ENCODE results near the gene OAF.

Gene OAF

GRCh38 chr11:120184371-120184945 lies 26.4 kb upstream of the OAF start:
- no peak for FAIRE-seq

DNA sequence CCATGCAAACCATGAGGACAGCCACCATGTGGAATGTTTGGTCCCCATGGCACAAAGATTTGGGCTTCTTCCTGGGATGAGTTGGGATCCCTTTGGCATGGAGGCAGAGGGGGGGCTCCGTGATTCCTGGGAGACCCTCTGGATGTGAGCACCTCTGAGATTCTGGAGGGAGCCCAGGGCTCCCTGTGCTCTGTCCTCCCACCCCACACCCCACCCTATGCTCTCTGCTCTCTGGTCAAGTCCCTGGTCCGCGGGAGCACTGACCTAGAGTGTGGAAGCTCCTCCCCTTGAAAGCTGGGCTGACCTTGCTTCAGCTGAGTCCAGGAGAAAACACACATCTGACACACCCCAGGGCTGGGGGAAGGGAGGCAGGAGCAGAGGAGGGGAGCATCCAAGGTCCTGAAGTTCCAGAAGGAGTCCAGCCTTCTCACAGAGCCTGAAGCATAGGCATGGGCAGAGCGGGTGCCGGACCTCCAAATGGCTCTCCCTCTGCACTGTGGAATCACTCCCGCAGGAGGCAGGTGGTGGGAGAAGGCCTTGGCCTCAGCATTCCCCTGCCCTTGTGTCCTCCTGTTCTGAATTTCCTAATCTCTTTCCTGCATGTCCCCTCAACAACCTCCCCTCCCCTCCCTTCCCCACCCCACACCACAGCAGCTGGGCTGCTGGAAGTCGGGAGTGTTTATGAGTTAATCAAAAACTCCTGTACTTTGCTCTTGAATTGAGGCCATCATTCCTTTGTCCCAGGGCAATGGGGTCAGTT lies 25.7 kb upstream of the OAF start:
- no peak for FAIRE-seq

DNA sequence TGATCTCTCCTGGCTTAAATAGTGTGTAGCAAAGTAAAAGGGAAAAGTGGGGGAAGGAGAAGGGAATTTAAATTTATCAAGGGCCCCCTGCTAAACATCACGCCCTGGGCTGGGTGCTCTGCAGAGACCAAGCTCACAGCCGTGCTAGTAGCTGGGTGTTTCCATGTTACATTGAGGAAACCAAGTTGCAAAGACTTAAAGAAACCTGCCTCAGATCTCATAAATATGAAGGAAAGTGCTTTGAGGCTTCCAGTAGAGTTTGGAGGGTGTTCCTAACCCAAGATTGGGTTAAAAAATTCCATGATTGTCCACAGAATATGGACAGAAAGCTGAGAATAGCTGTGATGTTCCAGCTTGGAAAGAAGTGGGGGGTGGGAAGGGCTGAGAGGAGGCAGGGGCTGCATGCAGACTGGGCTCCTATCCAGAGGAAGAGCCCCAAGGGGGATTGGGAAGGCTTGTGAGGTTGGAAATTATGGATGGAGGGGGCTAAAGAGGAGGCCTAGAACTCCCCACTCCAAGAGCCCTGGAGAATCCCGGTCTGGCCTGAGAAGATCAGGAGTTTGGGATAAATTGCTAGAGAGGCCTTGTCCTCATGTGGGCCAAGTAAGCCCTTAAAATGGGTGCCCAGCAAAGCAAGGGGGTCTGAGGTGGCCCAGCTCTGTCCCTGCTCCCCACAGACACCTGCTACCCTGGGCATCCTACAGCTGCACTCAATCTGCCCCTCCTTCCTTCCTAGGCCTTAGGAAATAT lies 25.0 kb upstream of the OAF start:
- no peak for FAIRE-seq

GRCh38 chr11:120186456-120186773 lies 24.4 kb upstream of the OAF start:
- no peak for FAIRE-seq

DNA sequence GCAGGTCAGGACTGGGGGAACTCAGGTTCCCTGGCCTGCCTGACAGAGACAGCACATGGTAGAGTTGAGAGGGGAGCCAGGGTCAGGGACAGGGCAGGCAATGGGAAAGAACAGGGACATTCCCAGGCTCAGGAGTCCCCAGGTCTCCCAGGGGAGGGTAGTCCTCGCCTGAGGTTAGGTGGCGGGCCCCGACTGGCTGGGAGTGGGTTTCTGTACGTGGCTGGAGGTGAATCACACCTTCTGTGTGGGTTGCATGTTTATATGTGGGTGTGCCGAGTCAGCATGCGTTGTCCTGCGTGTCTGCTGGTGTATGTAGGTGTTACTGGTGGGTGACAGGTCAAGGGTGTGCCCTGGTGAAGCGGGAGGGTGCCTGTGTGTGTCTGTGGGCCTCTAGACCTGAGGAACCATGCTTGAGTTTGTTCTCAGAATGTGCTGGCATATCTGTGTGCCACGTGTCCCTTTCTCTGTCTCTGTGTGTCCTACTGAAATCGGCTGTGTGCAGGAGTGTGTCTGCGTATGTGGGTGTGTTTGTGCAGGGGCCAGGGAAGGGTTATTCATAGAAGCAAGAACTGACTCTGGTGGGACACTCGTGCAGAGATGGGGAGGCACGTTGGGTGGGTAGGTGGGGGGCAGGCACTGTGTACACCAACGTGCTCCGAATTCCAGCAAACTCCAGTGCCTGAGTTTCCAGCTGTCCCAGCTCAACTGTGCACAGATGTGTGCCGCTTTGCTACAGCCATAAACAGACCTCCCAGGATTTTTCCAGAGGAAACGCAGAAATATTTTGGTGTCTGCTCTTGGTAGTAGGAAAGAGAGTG lies 23.8 kb upstream of the OAF start:
- no peak for FAIRE-seq

- FAIRE-seq = no peak
These were observed 22.5 kb upstream of the OAF start for GRCh38 chr11:120188371-120188770.

DNA sequence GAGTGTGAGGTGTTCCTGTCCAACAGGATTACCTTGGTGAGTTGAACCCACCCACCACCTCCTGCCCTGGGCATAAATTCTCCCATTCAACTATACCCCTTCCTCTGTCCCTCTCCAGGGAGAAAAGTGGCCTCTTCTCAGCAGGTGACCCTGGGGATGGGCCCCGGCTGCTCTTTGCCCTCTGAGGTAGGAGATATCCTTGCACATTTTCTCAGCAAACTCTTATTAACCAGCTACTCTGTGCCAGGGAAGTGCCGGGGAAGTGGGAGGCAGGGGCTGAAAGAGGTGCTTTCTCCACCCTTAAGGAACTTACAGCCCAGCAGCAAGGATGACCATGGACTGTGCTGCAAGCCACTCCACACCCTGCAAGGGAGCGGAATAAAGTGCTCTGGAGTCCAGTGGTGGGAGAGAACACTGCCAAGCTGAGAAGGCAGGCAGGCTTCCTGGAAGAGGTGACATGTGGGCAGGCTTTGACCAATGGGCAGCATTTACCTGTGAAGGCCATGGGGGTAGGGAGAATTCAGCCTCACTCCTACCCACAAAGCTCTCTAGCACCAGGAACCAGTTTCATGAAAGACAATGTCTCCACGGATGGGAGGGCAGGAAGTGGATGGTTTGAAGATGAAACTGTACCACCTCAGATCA lies 21.9 kb upstream of the OAF start:
- FAIRE-seq = no peak

DNA sequence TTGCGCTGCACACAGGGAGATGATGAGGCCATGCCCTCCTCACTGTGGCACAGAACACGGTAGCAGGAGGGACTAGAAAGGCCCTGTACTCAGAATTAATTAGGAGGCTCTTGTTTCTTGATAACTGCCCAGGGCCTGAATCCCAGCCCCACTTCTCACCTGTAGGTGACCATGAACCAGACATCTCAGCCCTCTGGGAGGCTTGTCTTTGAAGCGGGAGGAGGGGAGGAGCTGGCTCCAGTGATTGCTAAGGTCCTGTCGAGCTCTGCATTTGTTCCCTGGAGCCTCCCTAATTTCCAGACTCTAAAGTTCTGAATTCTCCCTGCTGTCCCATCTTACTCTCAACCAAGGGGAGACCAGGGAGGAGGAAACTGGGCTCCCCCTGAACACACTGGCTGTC lies 19.8 kb upstream of the OAF start:
- no peak for FAIRE-seq

GRCh38 chr11:120192831-120193625 lies 17.8 kb upstream of the OAF start:
- no peak for FAIRE-seq

GRCh38 chr11:120194166-120194565 lies 16.7 kb upstream of the OAF start:
- no peak for FAIRE-seq

- no peak for FAIRE-seq
These were observed 15.1 kb upstream of the OAF start for GRCh38 chr11:120195601-120196320.

DNA sequence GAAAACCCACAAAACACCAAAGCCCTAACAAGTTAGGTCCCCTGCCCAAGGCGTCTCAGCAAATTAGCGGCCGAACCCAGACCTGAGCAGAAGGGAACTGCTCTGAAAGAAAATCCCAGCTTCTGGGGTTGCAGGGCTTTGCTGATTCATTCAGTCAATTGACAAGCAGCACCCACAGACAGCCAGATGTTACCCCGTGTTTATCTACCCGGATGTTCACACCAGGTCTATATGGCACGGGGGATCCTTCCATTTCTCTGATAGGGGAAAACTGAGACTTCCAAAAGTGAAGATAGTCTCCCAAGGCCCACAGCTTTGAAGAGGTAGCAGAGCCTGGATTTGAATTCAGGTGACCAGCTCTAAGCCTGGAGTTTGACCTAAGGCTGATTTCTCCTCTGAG lies 14.0 kb upstream of the OAF start:
- no peak for FAIRE-seq

DNA sequence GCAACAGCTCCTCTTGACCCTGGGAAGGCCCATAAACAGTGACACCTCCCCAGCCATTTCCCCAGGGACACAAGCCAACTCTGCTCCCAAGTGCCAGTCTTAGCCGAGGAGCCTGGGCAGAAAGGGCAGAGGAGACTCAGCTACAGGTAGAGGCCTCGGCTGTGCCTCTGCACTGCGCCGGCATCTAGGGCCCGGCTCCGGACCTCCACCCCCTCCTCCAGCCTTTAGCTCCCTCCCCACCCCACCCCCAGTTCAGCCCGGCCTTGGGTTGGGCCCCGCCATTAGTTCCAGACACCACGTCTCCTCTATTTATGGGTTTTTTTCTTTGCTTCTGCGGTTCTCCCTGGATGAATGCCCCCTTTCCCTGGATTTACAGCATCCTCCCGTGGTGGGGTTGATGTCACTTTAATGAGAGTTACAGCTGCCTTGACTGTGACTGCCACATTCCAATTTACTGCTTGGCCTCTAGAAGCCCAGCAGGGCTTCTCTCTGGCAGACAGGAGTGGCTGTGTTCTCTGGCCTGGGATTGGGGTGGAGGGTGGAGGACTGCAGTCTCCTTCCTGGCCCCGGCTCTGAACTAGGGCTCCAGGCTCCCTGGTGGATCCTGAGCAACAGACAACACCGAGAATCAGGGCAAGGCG lies 13.5 kb upstream of the OAF start:
- no peak for FAIRE-seq

DNA sequence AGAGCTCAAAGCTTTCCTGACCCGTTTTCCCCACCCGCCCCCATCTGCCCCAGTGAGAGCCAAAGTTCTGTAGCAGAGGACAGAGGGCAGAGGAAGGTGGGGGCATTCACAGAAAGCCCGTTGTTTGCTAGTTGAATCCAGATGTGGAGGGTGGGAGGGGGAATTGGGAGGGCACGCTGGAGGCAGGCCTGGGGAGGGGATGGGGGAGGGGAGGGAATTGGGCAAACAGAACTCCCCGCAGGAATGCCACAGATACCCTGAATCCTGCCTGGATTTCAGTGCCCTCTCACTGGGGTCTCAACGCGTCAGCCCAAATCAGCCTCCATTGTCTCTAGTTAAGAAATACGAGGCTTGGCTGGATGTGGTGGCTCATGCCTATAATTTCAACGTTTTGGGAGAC lies 12.9 kb upstream of the OAF start:
- FAIRE-seq = no peak

DNA sequence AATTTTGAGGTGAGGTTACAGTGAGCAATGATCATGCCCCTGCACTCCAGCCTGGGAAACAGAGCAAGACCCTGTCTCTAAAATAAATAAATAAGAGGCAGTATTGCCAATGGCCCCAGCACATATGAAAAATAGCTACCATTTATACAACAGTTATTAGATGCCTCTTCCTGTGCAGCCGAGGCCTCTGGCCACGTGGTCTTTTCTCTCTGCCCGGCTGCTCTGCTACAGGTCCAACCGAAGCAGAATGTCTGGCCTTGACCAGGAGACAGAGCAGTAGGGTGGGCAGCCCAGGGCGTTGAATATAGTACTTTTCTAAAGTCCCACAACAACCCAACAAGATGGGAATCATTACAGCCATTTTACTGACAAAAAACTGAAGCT lies 12.4 kb upstream of the OAF start:
- FAIRE-seq = no peak

- FAIRE-seq = no peak
These were observed 11.9 kb upstream of the OAF start for GRCh38 chr11:120198787-120199469.

DNA sequence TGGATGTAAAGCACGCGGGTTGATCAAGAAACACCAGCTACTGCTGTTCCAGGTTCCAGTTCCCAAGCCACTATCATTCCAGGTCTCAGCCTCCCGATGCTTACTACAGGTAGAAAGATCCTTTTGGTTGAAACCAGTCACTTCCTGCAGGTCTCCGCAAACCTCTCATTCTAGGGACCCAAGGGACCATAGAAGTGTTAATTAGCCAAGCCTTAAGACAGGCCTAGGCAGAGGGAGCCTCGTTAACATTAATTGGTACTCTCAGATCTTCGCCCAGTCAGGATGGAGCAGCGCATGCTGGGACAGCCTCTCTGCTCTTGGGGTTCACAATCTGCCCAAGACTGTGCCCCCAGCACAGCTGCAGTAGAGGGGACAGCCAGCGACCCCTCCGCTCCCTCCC lies 11.2 kb upstream of the OAF start:
- FAIRE-seq = no peak

DNA sequence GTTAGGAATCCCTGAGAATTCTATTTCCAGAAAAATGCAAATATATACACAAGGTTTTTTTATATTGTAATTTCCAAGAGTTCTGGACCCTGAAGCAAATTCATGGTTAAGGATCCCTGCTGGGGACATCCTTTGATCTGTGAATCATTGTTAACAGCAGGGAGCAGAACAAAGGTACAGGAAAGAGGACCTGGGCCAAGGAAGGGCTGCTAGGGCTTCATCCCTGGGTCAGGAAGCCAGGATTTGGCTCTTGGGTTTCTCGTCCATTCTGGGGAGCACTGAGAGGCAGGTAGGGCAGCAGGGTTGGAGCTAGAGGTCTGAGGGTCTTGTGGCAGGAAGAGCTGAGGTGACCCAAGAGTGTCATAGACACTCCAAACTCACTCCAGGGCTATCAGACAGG lies 10.2 kb upstream of the OAF start:
- FAIRE-seq = no peak

GRCh38 chr11:120201653-120202052 lies 9.2 kb upstream of the OAF start:
- no peak for FAIRE-seq

DNA sequence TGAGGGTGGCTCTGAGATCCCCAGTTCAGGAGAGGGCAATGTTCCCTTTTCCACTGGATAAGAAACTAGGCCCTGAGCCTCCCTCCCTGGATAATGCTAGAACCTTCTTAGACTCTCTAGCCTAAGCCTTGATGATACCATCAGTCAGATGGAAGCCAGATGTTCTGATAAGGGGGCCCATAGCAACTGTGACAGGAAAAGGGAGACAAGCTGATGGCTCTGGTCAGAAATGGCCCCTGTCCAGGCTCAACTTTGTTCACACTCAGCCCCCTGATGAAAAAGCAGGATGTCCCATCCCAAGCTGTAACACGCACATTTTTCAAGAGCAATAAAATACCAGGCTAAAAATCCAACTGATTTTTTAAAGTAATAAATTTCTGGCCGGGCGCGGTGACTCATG lies 7.2 kb upstream of the OAF start:
- FAIRE-seq = no peak
